Erythroblast (primary cell): ENCODE data around the gene FER1L5.

Experiments
- GATA1 ChIP-seq: IDR thresholded peaks from 2 replicates; pipeline ENCODE4 v1.6.1; 2011; ENCODE audit warnings: low read depth, mild to moderate bottlenecking, control low read depth, low read length, moderate library complexity
- POLR2A ChIP-seq: IDR thresholded peaks from 2 replicates; pipeline ENCODE4 v1.6.1; 2011; ENCODE audit warnings: mild to moderate bottlenecking, low read length

- TF ChIP-seq POLR2A = no peak
- no peak for TF ChIP-seq GATA1
Measured at GRCh38 chr2:96693286-96694200, 51.0 kb downstream of the FER1L5 start.
